IMR-90 (cell line): ENCODE measurements around the gene DTX3. TPM values are rescaled to one million over a fixed set of nuclear protein-coding genes. Genes with fewer than 3 reads are reported as not detected.

Experiments
- ATAC-seq: fragments of 200-7000 bp; cut with Tn5 transposase; 2 replicates; pipeline ENCODE4 v1.9.1; 2020; ENCODE audit warnings: low read depth, mild to moderate bottlenecking, moderate library complexity
- BruUV-seq: library from RNA; stranded (reverse); fragments of 400-500 nt; replicated peaks from 2 replicates; lab custom pipeline; 2021; lab: Mats Ljungman, UMichigan
- CTCF ChIA-PET: fragments of 300-600 bp; formaldehyde crosslinking; extraction: SDS; loops from one replicate; lab custom pipeline; 2021; ENCODE audit warnings: antibody characterized with exemption; lab: Yijun Ruan, JAX
- POLR2A ChIA-PET: fragments of 300-600 bp; sonication (Branson Sonifier 250); formaldehyde crosslinking; loops from one replicate; lab custom pipeline; 2022; ENCODE audit warnings: antibody characterized with exemption; ENCODE audit not compliant: unreplicated experiment; lab: Charles Lee
- DNase-seq: peaks from one replicate; pipeline ENCODE4 v3.0.0; 2013
- H2AFZ ChIP-seq: replicated peaks from 2 replicates; pipeline ENCODE3; 2013; ENCODE audit warnings: low read length, mild to moderate bottlenecking; ENCODE audit not compliant: poor library complexity
- H2AK5ac ChIP-seq: 2 replicates; pipeline ENCODE4 v1.6.1; 2013; ENCODE audit warnings: low read depth, low read length, inconsistent platforms
- H2AK9ac ChIP-seq: replicated peaks from 2 replicates; pipeline ENCODE3; 2013; ENCODE audit warnings: mild to moderate bottlenecking, low read depth, low read length, moderate library complexity; ENCODE audit not compliant: poor library complexity
- H2BK120ac ChIP-seq: 2 replicates; pipeline ENCODE4 v1.6.1; 2013; ENCODE audit warnings: low read depth, low read length, inconsistent platforms
- H2BK15ac ChIP-seq: 3 replicates; pipeline ENCODE4 v1.6.1; 2013; ENCODE audit warnings: low read depth, low read length, inconsistent platforms
- H2BK20ac ChIP-seq: 2 replicates; pipeline ENCODE4 v1.6.1; 2013; ENCODE audit warnings: low read depth, mild to moderate bottlenecking, inconsistent platforms, low read length, moderate library complexity
- H2BK5ac ChIP-seq: 2 replicates; pipeline ENCODE4 v1.6.1; 2013; ENCODE audit warnings: mild to moderate bottlenecking, low read depth, low read length, inconsistent platforms; ENCODE audit not compliant: poor library complexity, severe bottlenecking
- H3K14ac ChIP-seq: replicated peaks from 2 replicates; pipeline ENCODE4 v1.6.1; 2013; ENCODE audit warnings: low read depth, low read length, inconsistent platforms
- H3K18ac ChIP-seq: 2 replicates; pipeline ENCODE4 v1.6.1; 2013; ENCODE audit warnings: low read depth, low read length, control low read depth
- H3K23ac ChIP-seq: 2 replicates; pipeline ENCODE4 v1.6.1; 2013; ENCODE audit warnings: low read depth, low read length, inconsistent platforms
- H3K27ac ChIP-seq: 2 replicates; pipeline ENCODE4 v1.5.1; 2013; ENCODE audit warnings: mild to moderate bottlenecking, control low read depth, low read length; ENCODE audit not compliant: insufficient read depth
- H3K27me3 ChIP-seq: 2 replicates; pipeline ENCODE4 v1.6.1; 2013; ENCODE audit warnings: low read length; ENCODE audit not compliant: control insufficient read depth, insufficient read depth
- H3K36me3 ChIP-seq: 2 replicates; pipeline ENCODE4 v1.6.1; 2013; ENCODE audit warnings: low read length, mixed read lengths; ENCODE audit not compliant: control insufficient read depth, insufficient read depth
- H3K4ac ChIP-seq: 2 replicates; pipeline ENCODE4 v1.6.1; 2013; ENCODE audit warnings: low read depth, low read length, inconsistent platforms
- H3K4me1 ChIP-seq: 2 replicates; pipeline ENCODE4 v1.6.1; 2013; ENCODE audit warnings: low read length, mixed read lengths; ENCODE audit not compliant: control insufficient read depth, insufficient read depth
- H3K4me2 ChIP-seq: 2 replicates; pipeline ENCODE4 v1.6.1; 2013; ENCODE audit warnings: low read depth, mild to moderate bottlenecking, control low read depth, low read length, moderate library complexity
- H3K4me3 ChIP-seq: 2 replicates; pipeline ENCODE4 v1.5.1; 2013; ENCODE audit warnings: low read depth, mild to moderate bottlenecking, control low read depth, low read length, moderate library complexity; ENCODE audit not compliant: insufficient read depth
- H3K56ac ChIP-seq: 2 replicates; pipeline ENCODE4 v1.6.1; 2013; ENCODE audit warnings: low read length, inconsistent platforms; ENCODE audit not compliant: insufficient read depth; ENCODE audit errors: extremely low read depth
- H3K79me1 ChIP-seq, 2 experiments: 2 replicates each; pipeline ENCODE4 v1.6.1; 2013; ENCODE audit warnings: low read length in 2 of 2, inconsistent platforms in 1 of 2, low read depth in 1 of 2
- H3K9ac ChIP-seq: 2 replicates; pipeline ENCODE4 v1.6.1; 2013; ENCODE audit warnings: low read depth, low read length, control low read depth
- H3K9me1 ChIP-seq: 2 replicates; pipeline ENCODE4 v1.6.1; 2013; ENCODE audit warnings: low read length, inconsistent platforms; ENCODE audit not compliant: insufficient read depth
- H3K9me3 ChIP-seq: 2 replicates; pipeline ENCODE4 v1.6.1; 2013; ENCODE audit warnings: low read length; ENCODE audit not compliant: control insufficient read depth, insufficient read depth
- H4K20me1 ChIP-seq: 2 replicates; pipeline ENCODE4 v1.6.1; 2013; ENCODE audit warnings: low read length, inconsistent platforms; ENCODE audit not compliant: insufficient read depth
- H4K5ac ChIP-seq: 2 replicates; pipeline ENCODE4 v1.6.1; 2013; ENCODE audit warnings: mild to moderate bottlenecking, low read depth, low read length, control low read depth
- H4K8ac ChIP-seq, 2 experiments: 2 replicates each; pipeline ENCODE4 v1.6.1; 2013; ENCODE audit warnings: low read depth in 2 of 2, low read length in 2 of 2, control low read depth in 1 of 2, inconsistent platforms in 1 of 2
- H4K91ac ChIP-seq: 2 replicates; pipeline ENCODE4 v1.6.1; 2013; ENCODE audit warnings: low read depth, low read length, inconsistent platforms; ENCODE audit not compliant: insufficient read depth
- FOS ChIP-seq: fragments of 150-350 bp; IDR thresholded peaks from 2 replicates; pipeline ENCODE4 v1.6.1; 2016; ENCODE audit warnings: low read depth, low read length
- MAFK ChIP-seq: IDR thresholded peaks from 2 replicates; pipeline ENCODE4 v1.6.1; 2012; ENCODE audit warnings: low read depth, low read length, improper control_type of control experiment
- MAZ ChIP-seq: IDR thresholded peaks from 2 replicates; pipeline ENCODE4 v1.6.1; 2012; ENCODE audit warnings: low read depth, mild to moderate bottlenecking, low read length, improper control_type of control experiment, moderate library complexity, borderline replicate concordance
- NFE2L2 ChIP-seq: fragments of 150-350 bp; IDR thresholded peaks from 2 replicates; pipeline ENCODE4 v1.6.1; 2016; ENCODE audit warnings: low read depth, mild to moderate bottlenecking, low read length
- POLR2A ChIP-seq: IDR thresholded peaks from 2 replicates; pipeline ENCODE4 v1.6.1; 2012; ENCODE audit warnings: mild to moderate bottlenecking, low read depth, low read length
- RAD21 ChIP-seq: IDR thresholded peaks from 2 replicates; pipeline ENCODE4 v1.6.1; 2012; ENCODE audit warnings: low read length, improper control_type of control experiment
- RCOR1 ChIP-seq: IDR thresholded peaks from 2 replicates; pipeline ENCODE4 v1.6.1; 2012; ENCODE audit warnings: mild to moderate bottlenecking, low read length, improper control_type of control experiment; ENCODE audit not compliant: insufficient replicate concordance
- WGBS, 2 experiments: methylation state at CpG; one replicate each; pipeline versions ENCODE4 v1.1.5 to v1.1.7; 2013; ENCODE audit warnings: missing lambda C conversion rate in 2 of 2; ENCODE audit not compliant: insufficient read length in 1 of 2; ENCODE audit errors: extremely low coverage in 2 of 2; 5-methylcytosine and 5-hydroxymethylcytosine counted together
- dilution Hi-C: fragments of 300-500 bp; cut with HindIII; formaldehyde crosslinking; loops from one replicate; pipeline ENCODE4 v1.14.3; 2018; ENCODE audit warnings: low sequenced_read_pairs; ENCODE audit not compliant: unreplicated experiment
- in situ Hi-C: fragments of 300-500 bp; cut with MboI; formaldehyde crosslinking; loops from 3 replicates; pipeline ENCODE4 v1.14.3; 2019; ENCODE audit warnings: low sequenced_read_pairs, inconsistent platforms, mixed read lengths
- intact Hi-C: fragments of 100-400 bp; cut with micrococcal nuclease; formaldehyde crosslinking; loops from 2 replicates; pipeline ENCODE4 v1.10.0; 2022
- polyA plus RNA-seq, 3 experiments: library from polyadenylated mRNA; depleted of rRNA; stranded (reverse); fragments of >200 nt; gene quantifications; 2 replicates each; pipeline ENCODE4 v1.2.3, GENCODE V29; 2012; ENCODE audit warnings: low replicate concordance in 1 of 3
- total RNA-seq: library from RNA; depleted of rRNA; stranded (reverse); fragments of >200 nt; gene quantifications from 2 replicates; pipeline ENCODE4 v1.2.3, GENCODE V29; 2012
- TF ChIP-seq, protein P1 (sequence below): fragments of 150-350 bp; IDR thresholded peaks from 2 replicates; pipeline ENCODE4 v1.6.1; 2017; ENCODE audit warnings: mild to moderate bottlenecking, antibody characterized with exemption, low read length, low read depth

The DTX3 gene
- total and polyA plus RNA-seq, 2 of the 4 experiments (the other 2 are of a cell fraction) = 2.9 to 14.6 TPM

DNA sequence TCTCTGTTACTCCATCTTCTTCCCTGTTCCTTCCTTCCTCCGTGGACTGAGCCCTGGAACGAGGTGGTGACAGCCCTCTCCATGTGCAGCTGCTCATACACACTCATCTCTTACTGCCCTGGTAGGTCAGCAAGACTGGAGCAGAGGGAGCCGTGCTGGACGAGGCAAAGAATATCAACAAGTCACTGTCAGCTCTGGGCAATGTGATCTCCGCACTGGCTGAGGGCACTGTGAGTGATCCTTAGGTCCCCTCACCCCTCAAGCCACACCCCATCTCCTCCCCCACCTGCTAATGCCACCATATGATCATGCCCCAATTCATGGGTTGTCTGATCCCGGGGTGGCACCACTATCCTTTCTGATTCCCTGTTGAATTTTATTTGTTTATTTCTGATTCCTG lies 35.8 kb upstream of the DTX3 start:
- Histone ChIP-seq H3K9ac (no peak overlapping the region), H3K18ac (no peak overlapping the region), H3K4me2 (no peak overlapping the region), H3K9me1 (no peaks in the 10 kb centered on the region), H3K4me1 (no peaks in the 10 kb centered on the region), H3K27me3 (peaks cover 17% of the 10 kb centered on the region), H2AFZ (peak overlapping the region; percentile 32), H3K4me3 (no peak overlapping the region), H3K23ac (no peak overlapping the region), H3K14ac (no peak overlapping the region), H2AK5ac (no peak overlapping the region), H2AK9ac (no peak overlapping the region), H3K36me3 (no peaks in the 10 kb centered on the region), H4K8ac (no peak overlapping the region), H3K9me3 (no peaks in the 10 kb centered on the region), H4K20me1 (no peaks in the 10 kb centered on the region), H4K91ac (no peak overlapping the region), H2BK120ac (no peak overlapping the region), H3K27ac (no peak overlapping the region), H3K56ac (no peak overlapping the region), H3K79me1 (no peaks in the 10 kb centered on the region), H2BK5ac (no peak overlapping the region), H4K5ac (no peak overlapping the region), H2BK15ac (no peak overlapping the region), H2BK20ac (no peak overlapping the region), H3K4ac (no peak overlapping the region)
- CTCF ChIA-PET = no interaction called here
- DNase-seq = no peak
- ATAC-seq = no peak
- dilution Hi-C loops = loop anchor here (25.0 kb wide), 1 partner anchor 93 kb away; no protein-coding TSS in a partner anchor
- BruUV-seq = no TSS peak
- intact Hi-C loops = loop anchor here (10.0 kb wide), 1 partner anchor 1296 kb away; no protein-coding TSS in a partner anchor
- TF ChIP-seq RCOR1 (no peak), MAFK (no peak), MAZ (no peak), POLR2A (no peak), FOS (no peak), NFE2L2 (no peak), RAD21 (no peak)
- TF ChIP-seq, protein P1, sequence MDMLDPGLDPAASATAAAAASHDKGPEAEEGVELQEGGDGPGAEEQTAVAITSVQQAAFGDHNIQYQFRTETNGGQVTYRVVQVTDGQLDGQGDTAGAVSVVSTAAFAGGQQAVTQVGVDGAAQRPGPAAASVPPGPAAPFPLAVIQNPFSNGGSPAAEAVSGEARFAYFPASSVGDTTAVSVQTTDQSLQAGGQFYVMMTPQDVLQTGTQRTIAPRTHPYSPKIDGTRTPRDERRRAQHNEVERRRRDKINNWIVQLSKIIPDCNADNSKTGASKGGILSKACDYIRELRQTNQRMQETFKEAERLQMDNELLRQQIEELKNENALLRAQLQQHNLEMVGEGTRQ = no peak
- in situ Hi-C loops = no loop called here
- POLR2A ChIA-PET = no interaction called here
- no CpG with 5 or more reads among the region's 6 CpGs for WGBS, 2 experiments
